Transverse colon (tissue), 4 donors: ENCODE data around the gene ATP5MK. TPM values are rescaled to one million over a fixed set of nuclear protein-coding genes. Genes with fewer than 3 reads are reported as not detected.

Experiments used
- DNase-seq: peaks from one replicate; pipeline ENCODE4 v3.0.0-alpha.2; 2019
- H3K27ac ChIP-seq, 4 donors: fragments of 200-600 bp; sonication (generic); 2 replicates each; pipeline ENCODE4 v1.5.1; 2016 to 2018; ENCODE audit warnings: inconsistent platforms in 4 of 4
- H3K27me3 ChIP-seq: fragments of 200-600 bp; sonication (generic); 2 replicates; pipeline ENCODE4 v1.5.1; 2017; ENCODE audit warnings: inconsistent platforms
- H3K36me3 ChIP-seq, 4 donors: fragments of 200-600 bp; sonication (generic); 2 replicates each; pipeline ENCODE4 v1.5.1; 2017 to 2019; ENCODE audit warnings: inconsistent platforms in 4 of 4
- H3K4me1 ChIP-seq, 4 donors: fragments of 200-600 bp; sonication (generic); 2 replicates each; pipeline ENCODE4 v1.5.1; 2017 to 2020; ENCODE audit warnings: inconsistent platforms in 4 of 4
- H3K4me3 ChIP-seq, 4 donors: fragments of 200-600 bp; sonication (generic); 1 replicate in 1 of 4; 2 replicates in 3 of 4; pipeline versions ENCODE4 v1.5.1 to v1.6.1; 2017 to 2019; ENCODE audit warnings: inconsistent platforms in 4 of 4
- H3K9me3 ChIP-seq, 2 donors: fragments of 200-600 bp; sonication (generic); 2 replicates each; pipeline ENCODE4 v1.5.1; 2017 to 2019; ENCODE audit warnings: inconsistent platforms in 2 of 2
- EP300 ChIP-seq: sonication (generic); formaldehyde crosslinking; IDR thresholded peaks from one replicate; pipeline ENCODE4 v1.6.1; 2017; ENCODE audit warnings: antibody characterized with exemption, low read depth
- POLR2A ChIP-seq: fragments of 450-650 bp; IDR thresholded peaks from one replicate; pipeline ENCODE4 v1.6.1; 2016; ENCODE audit warnings: antibody characterized with exemption, mild to moderate bottlenecking, moderate library complexity
- POLR2AphosphoS5 ChIP-seq, 3 donors: sonication (generic); formaldehyde crosslinking; IDR thresholded peaks; one replicate each; pipeline ENCODE4 v1.6.1; 2016; ENCODE audit warnings: antibody characterized with exemption in 3 of 3
- WGBS, 2 donors: methylation state at CpG; one replicate each; pipeline ENCODE4 v1.1.5; 2018; ENCODE audit warnings: low coverage in 1 of 2; 5-methylcytosine and 5-hydroxymethylcytosine counted together
- in situ Hi-C, 4 donors: fragments of 200-750 bp; cut with MboI; loops; one replicate each; pipeline versions ENCODE4 v1.15.0 to v1.15.1; 2017; ENCODE audit warnings: low sequenced_read_pairs in 3 of 4, low pct_ligation_motif_present in 1 of 4, low pct_unique_long_range_greater_than_20kb in 1 of 4
- intact Hi-C: fragments of 100-400 bp; cut with DNase I; formaldehyde crosslinking; loops from one replicate; pipeline ENCODE4 v1.15.1; 2023; ENCODE audit warnings: low total_unique reads
- total RNA-seq, 4 donors: library from RNA; depleted of rRNA; stranded (reverse); fragments of >200 nt; gene quantifications; one replicate each; pipeline ENCODE4 v1.1.0, GENCODE V29; 2016
- TF ChIP-seq, protein P1 (sequence below), 5 experiments: fragments of 200-600 bp in 3 of 5; fragments of 450-650 bp in 2 of 5; sonication (generic) in 3 of 5; IDR thresholded peaks; 1 replicate in 2 of 5; 2 replicates in 3 of 5; pipeline ENCODE4 v1.5.1; 2016 to 2017; ENCODE audit warnings: antibody characterized with exemption in 5 of 5, inconsistent platforms in 3 of 5, mild to moderate bottlenecking in 2 of 5, moderate library complexity in 1 of 5

Gene ATP5MK
- total RNA-seq, 4 donors from 2014 or later = 13.7 to 415 (median 216) TPM

DNA sequence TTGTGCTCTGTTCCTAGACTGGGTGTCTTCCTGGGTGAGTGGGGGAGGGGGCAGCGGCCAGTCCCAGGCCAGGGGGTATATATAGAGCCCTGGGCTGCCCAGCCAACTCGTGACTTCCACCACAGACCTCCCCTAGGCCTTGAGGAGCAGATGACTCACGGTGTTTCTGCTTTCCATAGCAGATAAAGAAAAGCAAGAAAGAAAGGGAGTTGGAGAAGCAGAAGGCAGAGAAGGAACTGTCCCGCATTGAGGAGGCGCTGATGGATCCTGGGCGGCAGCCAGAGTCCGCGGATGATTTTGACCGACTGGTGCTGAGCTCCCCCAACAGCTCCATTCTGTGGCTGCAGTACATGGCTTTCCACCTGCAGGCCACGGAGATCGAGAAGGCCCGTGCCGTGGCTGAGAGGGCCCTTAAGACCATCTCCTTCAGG lies 45.8 kb upstream of the ATP5MK start:
- Histone ChIP-seq H3K9me3 (no peaks in the 10 kb centered on the region), H3K36me3 (peaks cover 0 to 69% (median 12%) of the 10 kb centered on the region in 4 donors), H3K27me3 (no peaks in the 10 kb centered on the region), H3K27ac (no peak overlapping the region), H3K4me1 (peaks cover 0 to 15% (median 3%) of the 10 kb centered on the region in 4 donors), H3K4me3 (no peak overlapping the region)
- in situ Hi-C loops = no loop called here
- TF ChIP-seq POLR2A (no peak), POLR2AphosphoS5 (IDR thresholded peaks at IDR 0.05) (no peak), EP300 (no peak)
- TF ChIP-seq, protein P1, sequence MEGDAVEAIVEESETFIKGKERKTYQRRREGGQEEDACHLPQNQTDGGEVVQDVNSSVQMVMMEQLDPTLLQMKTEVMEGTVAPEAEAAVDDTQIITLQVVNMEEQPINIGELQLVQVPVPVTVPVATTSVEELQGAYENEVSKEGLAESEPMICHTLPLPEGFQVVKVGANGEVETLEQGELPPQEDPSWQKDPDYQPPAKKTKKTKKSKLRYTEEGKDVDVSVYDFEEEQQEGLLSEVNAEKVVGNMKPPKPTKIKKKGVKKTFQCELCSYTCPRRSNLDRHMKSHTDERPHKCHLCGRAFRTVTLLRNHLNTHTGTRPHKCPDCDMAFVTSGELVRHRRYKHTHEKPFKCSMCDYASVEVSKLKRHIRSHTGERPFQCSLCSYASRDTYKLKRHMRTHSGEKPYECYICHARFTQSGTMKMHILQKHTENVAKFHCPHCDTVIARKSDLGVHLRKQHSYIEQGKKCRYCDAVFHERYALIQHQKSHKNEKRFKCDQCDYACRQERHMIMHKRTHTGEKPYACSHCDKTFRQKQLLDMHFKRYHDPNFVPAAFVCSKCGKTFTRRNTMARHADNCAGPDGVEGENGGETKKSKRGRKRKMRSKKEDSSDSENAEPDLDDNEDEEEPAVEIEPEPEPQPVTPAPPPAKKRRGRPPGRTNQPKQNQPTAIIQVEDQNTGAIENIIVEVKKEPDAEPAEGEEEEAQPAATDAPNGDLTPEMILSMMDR (IDR thresholded peaks at IDR 0.05) = no peak
- intact Hi-C loops = no loop called here
- WGBS, 2 donors = 81 to 82% methylated on average over 6 to 13 of the region's 13 CpGs
- no peak for DNase-seq

DNA sequence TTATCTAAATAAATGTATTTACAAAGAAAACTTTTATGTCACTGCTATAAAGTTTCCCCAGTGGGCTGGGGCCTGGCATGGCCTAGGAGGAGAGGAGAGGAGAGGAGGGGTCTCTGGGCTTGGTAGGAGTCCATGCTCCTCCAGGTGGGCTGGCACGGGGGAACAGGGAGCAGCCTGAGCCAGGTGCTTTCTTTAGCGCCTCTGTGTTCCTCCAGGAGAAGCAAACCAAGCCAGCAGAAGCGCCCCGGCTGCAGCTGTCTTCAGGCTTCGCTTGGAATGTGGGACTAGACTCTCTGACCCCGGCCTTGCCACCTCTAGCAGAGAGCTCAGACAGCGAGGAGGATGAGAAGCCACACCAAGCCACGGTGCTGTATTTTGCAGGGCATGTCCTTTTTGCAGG lies 45.3 kb upstream of the ATP5MK start:
- WGBS, 2 donors = 80 to 100% methylated on average over 3 to 8 of the region's 8 CpGs
- no peak for DNase-seq
- in situ Hi-C loops = no loop called here
- intact Hi-C loops = no loop called here
- no peak for TF ChIP-seq POLR2AphosphoS5 (IDR thresholded peaks at IDR 0.05)
- TF ChIP-seq, protein P1 (IDR thresholded peaks at IDR 0.05) = no peak
- TF ChIP-seq POLR2A = no peak
- no peak for TF ChIP-seq EP300
- no peak overlapping the region for H3K4me3 ChIP-seq
- H3K4me1 ChIP-seq = peaks cover 0 to 11% (median 2%) of the 10 kb centered on the region in 4 donors
- H3K9me3 ChIP-seq = no peaks in the 10 kb centered on the region
- no peak overlapping the region for H3K27ac ChIP-seq
- H3K27me3 ChIP-seq = no peaks in the 10 kb centered on the region
- H3K36me3 ChIP-seq = peaks cover 0 to 73% (median 14%) of the 10 kb centered on the region in 4 donors

DNA sequence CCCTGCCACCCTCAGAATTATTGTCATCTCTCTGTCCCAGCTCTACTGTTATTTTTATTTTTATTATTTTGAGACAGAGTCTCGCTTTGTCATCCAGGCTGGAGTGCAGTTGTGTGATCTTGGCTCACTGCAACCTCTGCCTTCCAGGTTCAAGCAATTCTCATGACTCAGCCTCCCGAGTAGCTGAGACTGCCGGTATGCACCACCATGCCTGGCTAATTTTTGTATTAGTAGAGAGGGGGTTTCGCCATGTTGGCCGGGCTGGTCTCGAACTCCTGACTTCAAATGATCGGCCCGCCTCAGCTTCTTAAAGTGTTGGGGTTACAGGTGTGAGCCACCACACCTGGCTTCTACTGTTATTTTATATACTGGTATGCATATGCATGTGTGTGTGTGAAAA lies 44.9 kb upstream of the ATP5MK start:
- TF ChIP-seq POLR2A = no peak
- TF ChIP-seq POLR2AphosphoS5 (IDR thresholded peaks at IDR 0.05) = no peak
- TF ChIP-seq, protein P1 (IDR thresholded peaks at IDR 0.05) = no peak
- no peak for TF ChIP-seq EP300
- Histone ChIP-seq H3K36me3 (peaks cover 0 to 76% (median 14%) of the 10 kb centered on the region in 4 donors), H3K27me3 (no peaks in the 10 kb centered on the region), H3K4me1 (peaks cover 0 to 7% (median 0%) of the 10 kb centered on the region in 4 donors), H3K27ac (no peak overlapping the region), H3K9me3 (no peaks in the 10 kb centered on the region), H3K4me3 (no peak overlapping the region)
- 86 to 91% methylated on average over 1 to 8 of the region's 8 CpGs for WGBS, 2 donors
- in situ Hi-C loops (no loop called here), intact Hi-C loops (no loop called here)
- DNase-seq = no peak

DNA sequence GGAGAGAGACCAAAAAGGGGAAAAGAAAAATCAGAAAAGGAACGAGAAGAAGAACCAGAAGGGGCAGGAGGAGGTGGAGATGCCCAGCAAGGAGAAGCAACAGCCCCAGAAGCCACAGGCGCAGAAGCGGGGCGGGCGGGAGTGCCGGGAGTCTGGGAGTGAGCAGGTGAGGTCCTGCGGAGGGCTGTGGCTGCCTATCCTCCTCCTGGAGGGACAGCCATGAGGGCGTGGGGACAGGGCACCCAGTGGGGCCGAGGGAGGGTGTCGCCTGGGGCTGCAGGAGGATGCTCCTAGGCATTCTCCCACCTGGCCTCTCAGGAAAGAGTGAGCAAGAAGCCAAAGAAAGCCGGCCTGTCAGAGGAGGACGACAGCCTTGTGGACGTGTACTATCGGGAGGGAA lies 44.1 kb upstream of the ATP5MK start:
- H3K4me1 ChIP-seq = peaks cover 0 to under 1% (median 0%) of the 10 kb centered on the region in 4 donors
- no peaks in the 10 kb centered on the region for H3K9me3 ChIP-seq
- in situ Hi-C loops (no loop called here), intact Hi-C loops (no loop called here)
- DNase-seq = no peak
- no peak overlapping the region for H3K27ac ChIP-seq
- WGBS, 2 donors = 60 to 94% methylated on average over 1 to 14 of the region's 14 CpGs
- H3K36me3 ChIP-seq = peaks cover 0 to 76% (median 15%) of the 10 kb centered on the region in 4 donors
- no peak for TF ChIP-seq POLR2AphosphoS5 (IDR thresholded peaks at IDR 0.05)
- TF ChIP-seq EP300 = no peak
- TF ChIP-seq, protein P1 (IDR thresholded peaks at IDR 0.05) = no peak
- TF ChIP-seq POLR2A = no peak
- H3K4me3 ChIP-seq = no peak overlapping the region
- no peaks in the 10 kb centered on the region for H3K27me3 ChIP-seq
